ENCODE results near the gene RFPL2.

DNA sequence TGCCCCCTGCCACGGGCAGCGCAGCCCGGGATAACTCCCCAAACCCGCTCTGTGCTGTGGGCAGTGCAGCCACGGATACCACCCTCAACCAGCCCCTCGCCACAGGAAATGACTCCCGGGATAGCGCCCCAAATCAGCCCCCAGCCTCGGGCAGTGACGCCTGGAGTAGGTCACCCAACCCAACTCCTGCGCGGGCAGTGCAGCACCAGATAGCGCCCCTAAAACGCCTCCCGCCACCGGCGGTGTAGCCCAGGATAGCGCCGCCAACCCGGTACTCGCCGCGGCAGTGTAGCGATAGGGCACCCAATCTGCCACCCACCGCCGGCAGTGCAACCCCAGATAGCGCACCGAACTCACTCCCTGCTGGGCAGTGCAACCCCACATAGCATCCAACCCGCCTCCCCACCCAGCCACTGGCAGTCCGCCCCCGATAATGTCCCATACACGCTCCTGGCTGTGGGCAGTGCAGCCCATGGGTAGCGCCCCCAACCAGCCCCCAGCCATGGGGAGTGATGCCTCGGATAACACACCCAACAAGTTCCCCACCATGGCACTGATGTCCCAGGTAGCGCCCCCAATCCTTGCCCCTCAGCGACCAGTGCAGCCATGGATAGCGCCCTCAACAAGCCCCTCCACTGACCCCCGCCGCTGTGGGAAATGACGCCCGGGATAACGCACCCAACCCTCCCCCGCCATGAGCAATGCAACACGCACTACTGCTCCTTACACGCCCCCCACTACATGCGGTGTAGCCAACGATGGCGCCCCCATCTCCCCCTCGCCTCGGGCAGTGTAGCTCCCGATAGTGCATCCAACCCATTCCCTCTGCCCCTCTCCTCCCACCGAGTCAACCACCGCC, 1.5 kb downstream of the RFPL2 start:
- TF ChIP-seq, protein P1, sequence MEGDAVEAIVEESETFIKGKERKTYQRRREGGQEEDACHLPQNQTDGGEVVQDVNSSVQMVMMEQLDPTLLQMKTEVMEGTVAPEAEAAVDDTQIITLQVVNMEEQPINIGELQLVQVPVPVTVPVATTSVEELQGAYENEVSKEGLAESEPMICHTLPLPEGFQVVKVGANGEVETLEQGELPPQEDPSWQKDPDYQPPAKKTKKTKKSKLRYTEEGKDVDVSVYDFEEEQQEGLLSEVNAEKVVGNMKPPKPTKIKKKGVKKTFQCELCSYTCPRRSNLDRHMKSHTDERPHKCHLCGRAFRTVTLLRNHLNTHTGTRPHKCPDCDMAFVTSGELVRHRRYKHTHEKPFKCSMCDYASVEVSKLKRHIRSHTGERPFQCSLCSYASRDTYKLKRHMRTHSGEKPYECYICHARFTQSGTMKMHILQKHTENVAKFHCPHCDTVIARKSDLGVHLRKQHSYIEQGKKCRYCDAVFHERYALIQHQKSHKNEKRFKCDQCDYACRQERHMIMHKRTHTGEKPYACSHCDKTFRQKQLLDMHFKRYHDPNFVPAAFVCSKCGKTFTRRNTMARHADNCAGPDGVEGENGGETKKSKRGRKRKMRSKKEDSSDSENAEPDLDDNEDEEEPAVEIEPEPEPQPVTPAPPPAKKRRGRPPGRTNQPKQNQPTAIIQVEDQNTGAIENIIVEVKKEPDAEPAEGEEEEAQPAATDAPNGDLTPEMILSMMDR (IDR thresholded peaks at IDR 0.05), result no peak
- TF ChIP-seq POLR2A (IDR thresholded peaks at IDR 0.05), result no peak
